GM23248 (cell line): ENCODE measurements around the gene B4GALT2.

Experiments
- EZH2 ChIP-seq: fragments of 200-600 bp; sonication (generic); IDR thresholded peaks from 2 replicates; pipeline ENCODE4 v1.6.1; 2018; ENCODE audit warnings: antibody characterized with exemption, mild to moderate bottlenecking; ENCODE audit not compliant: insufficient read depth, poor library complexity, severe bottlenecking
- EZH2phosphoT487 ChIP-seq: fragments of 200-600 bp; sonication (generic); IDR thresholded peaks from 2 replicates; pipeline ENCODE4 v1.6.1; 2018; ENCODE audit warnings: antibody characterized with exemption, moderate library complexity, mild to moderate bottlenecking, low read depth; ENCODE audit not compliant: insufficient read depth

DNA sequence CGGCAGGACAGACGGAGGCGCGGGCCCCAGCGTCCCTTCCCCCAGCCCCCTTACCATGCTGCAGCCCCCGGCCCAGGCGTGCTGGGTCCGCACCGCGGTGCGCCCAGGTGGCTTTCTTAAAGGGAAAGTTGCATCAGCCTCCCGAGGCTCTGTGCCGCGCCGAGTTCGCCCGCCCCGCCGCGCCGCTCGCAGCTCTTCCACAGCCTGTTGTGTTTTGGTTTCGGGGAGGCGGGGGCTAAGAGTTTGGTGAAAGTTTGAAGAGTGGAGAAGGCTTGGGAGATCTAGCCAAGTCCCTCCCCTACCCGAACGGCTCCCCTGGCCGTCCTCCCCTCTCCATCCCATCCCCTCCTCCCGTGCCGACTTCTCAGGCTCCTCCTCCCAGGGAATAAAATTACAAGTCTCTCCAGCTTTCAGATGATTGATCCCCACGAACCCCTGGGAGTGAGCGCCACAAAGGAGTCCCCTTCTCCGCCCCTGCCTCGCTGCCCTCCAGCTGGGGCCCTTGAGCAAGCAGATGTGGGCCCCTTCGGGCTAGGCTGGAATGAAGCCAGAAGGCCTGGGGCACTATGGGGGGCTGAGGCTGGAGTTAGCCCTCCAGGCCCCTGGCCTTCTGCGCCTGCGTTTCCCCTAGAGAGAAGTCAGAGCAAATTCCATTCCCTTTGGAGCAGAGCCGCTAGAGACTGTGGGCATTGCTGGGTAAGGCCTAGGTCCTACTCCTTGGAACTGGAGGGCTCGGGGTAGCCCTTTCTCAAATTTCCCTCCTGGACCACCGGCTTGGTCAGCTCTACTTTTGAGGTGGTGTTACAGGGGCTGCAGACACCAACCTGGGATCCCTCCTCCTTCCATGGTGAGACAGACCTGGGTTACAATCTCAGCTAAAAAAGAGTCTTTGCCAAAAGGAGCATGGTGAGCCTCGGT is 52.5 kb downstream of the B4GALT2 start, which contains the start of gene SLC6A9:
- no peak for TF ChIP-seq EZH2
- TF ChIP-seq EZH2phosphoT487: no peak
